Endothelial cell of umbilical vein (primary cell): Measurements from ENCODE around the gene SELENOO. TPM values are rescaled to one million over a fixed set of nuclear protein-coding genes. Genes with fewer than 3 reads are reported as not detected.

Experiments used
- BruUV-seq: library from RNA; stranded (reverse); fragments of 400-500 nt; replicated peaks from 2 replicates; lab custom pipeline; 2021; lab: Mats Ljungman, UMichigan
- CTCF ChIA-PET: fragments of 300-600, 350-600 bp; sonication (Branson Sonifier 250); formaldehyde crosslinking; loops from one replicate; lab custom pipeline; 2021; ENCODE audit warnings: antibody characterized with exemption, inconsistent platforms; lab: Charles Lee
- POLR2A ChIA-PET: fragments of 300-600, 350-600 bp; sonication (Branson Sonifier 250); formaldehyde crosslinking; loops from one replicate; lab custom pipeline; 2021; ENCODE audit warnings: antibody characterized with exemption, inconsistent platforms; lab: Charles Lee
- DNase-seq: peaks from one replicate; pipeline ENCODE4 v3.0.0-alpha.2; 2011; ENCODE audit warnings: low read depth, low spot score
- FAIRE-seq: peaks from 2 replicates; lab custom pipeline; 2011; peaks lifted over from hg19 to GRCh38; lab: Jason Lieb, UNC
- H2AFZ ChIP-seq: 2 replicates; pipeline ENCODE4 v1.6.0; 2012; ENCODE audit warnings: low read depth, low read length, control low read depth, inconsistent platforms
- H3K27ac ChIP-seq: 2 replicates; pipeline ENCODE4 v1.5.1; 2011; ENCODE audit warnings: low read depth, mild to moderate bottlenecking, control low read depth, low read length, moderate library complexity; ENCODE audit not compliant: insufficient read depth
- H3K27me3 ChIP-seq, 2 experiments: 2 replicates each; pipeline versions ENCODE4 v1.6.0 to v1.6.1; 2011; ENCODE audit warnings: low read length in 2 of 2, mixed read lengths in 1 of 2; ENCODE audit not compliant: control insufficient read depth in 2 of 2, insufficient read depth in 2 of 2
- H3K36me3 ChIP-seq, 2 experiments: 2 replicates in 1 of 2; 3 replicates in 1 of 2; pipeline ENCODE4 v1.5.1; 2011; ENCODE audit warnings: low read length in 2 of 2, mild to moderate bottlenecking in 1 of 2, moderate library complexity in 1 of 2; ENCODE audit not compliant: control insufficient read depth in 2 of 2, insufficient read depth in 2 of 2; ENCODE audit errors: extremely low read depth in 1 of 2
- H3K4me1 ChIP-seq: 3 replicates; pipeline ENCODE4 v1.5.1; 2011; ENCODE audit warnings: mild to moderate bottlenecking, low read length; ENCODE audit not compliant: control insufficient read depth, insufficient read depth; ENCODE audit errors: extremely low read depth
- H3K4me2 ChIP-seq: 2 replicates; pipeline ENCODE4 v1.6.1; 2011; ENCODE audit warnings: low read length, control low read depth, mixed read lengths; ENCODE audit not compliant: insufficient read depth
- H3K4me3 ChIP-seq, 3 experiments: fragments of 200-600 bp in 1 of 3; sonication (generic), shearing (Covaris generic) in 1 of 3; replicated peaks in 1 of 3; 2 replicates each; pipeline ENCODE4 v1.5.1; 2011 to 2016; ENCODE audit warnings: control low read depth in 3 of 3, low read length in 3 of 3, mild to moderate bottlenecking in 2 of 3, inconsistent platforms in 1 of 3, low read depth in 1 of 3, moderate library complexity in 1 of 3; ENCODE audit not compliant: insufficient read depth in 1 of 3
- H3K79me2 ChIP-seq: 2 replicates; pipeline ENCODE4 v1.6.0; 2012; ENCODE audit warnings: low read length, inconsistent platforms; ENCODE audit not compliant: control insufficient read depth, insufficient read depth
- H3K9ac ChIP-seq: replicated peaks from 2 replicates; pipeline ENCODE3; 2011; ENCODE audit warnings: low read length, control low read depth; ENCODE audit not compliant: insufficient read depth; ENCODE audit errors: extremely low read depth
- H3K9me1 ChIP-seq: replicated peaks from 3 replicates; pipeline ENCODE4 v1.6.0; 2011; ENCODE audit warnings: mild to moderate bottlenecking, low read length; ENCODE audit not compliant: control insufficient read depth, insufficient read depth; ENCODE audit errors: extremely low read depth
- H3K9me3 ChIP-seq: replicated peaks from 2 replicates; pipeline ENCODE4 v1.5.1; 2012; ENCODE audit warnings: low read length, inconsistent platforms; ENCODE audit not compliant: control insufficient read depth, insufficient read depth
- H4K20me1 ChIP-seq: replicated peaks from 2 replicates; pipeline ENCODE3; 2011; ENCODE audit warnings: mild to moderate bottlenecking, low read length; ENCODE audit not compliant: control insufficient read depth, insufficient read depth; ENCODE audit errors: extremely low read depth
- EZH2 ChIP-seq: IDR thresholded peaks from 2 replicates; pipeline ENCODE4 v1.6.1; 2012; ENCODE audit warnings: borderline replicate concordance, low read depth, mild to moderate bottlenecking, moderate library complexity, low read length, inconsistent platforms; ENCODE audit not compliant: severe bottlenecking
- FOS ChIP-seq: IDR thresholded peaks from 2 replicates; pipeline ENCODE4 v1.6.1; 2011; ENCODE audit warnings: mild to moderate bottlenecking, low read length, moderate library complexity, borderline replicate concordance; ENCODE audit not compliant: insufficient read depth
- GATA2 ChIP-seq: IDR thresholded peaks from 2 replicates; pipeline ENCODE4 v1.7.0; 2011; ENCODE audit warnings: low read depth, mild to moderate bottlenecking, moderate library complexity, mixed read lengths, low read length; ENCODE audit not compliant: insufficient read length, insufficient read depth
- JUN ChIP-seq: IDR thresholded peaks from 2 replicates; pipeline ENCODE4 v1.6.1; 2011; ENCODE audit warnings: borderline replicate concordance, low read depth; ENCODE audit not compliant: insufficient read length, insufficient read depth
- MYC ChIP-seq: IDR thresholded peaks from one replicate; pipeline ENCODE4 v1.6.1; 2011; ENCODE audit warnings: mild to moderate bottlenecking, low read depth, low read length
- POLR2A ChIP-seq: IDR thresholded peaks from 2 replicates; pipeline ENCODE4 v1.6.1; 2012; ENCODE audit warnings: low read depth, mild to moderate bottlenecking, control low read depth, low read length
- POLR2AphosphoS5 ChIP-seq: IDR thresholded peaks from 2 replicates; pipeline ENCODE4 v1.6.1; 2012; ENCODE audit warnings: low read depth, mild to moderate bottlenecking, control low read depth, low read length, moderate library complexity; ENCODE audit not compliant: insufficient read depth
- dilution Hi-C: fragments of 300-500 bp; cut with MboI; formaldehyde crosslinking; loops from one replicate; pipeline ENCODE4 v1.15.0; 2019; ENCODE audit warnings: low sequenced_read_pairs; ENCODE audit not compliant: extremely low pct_ligation_motif_present
- intact Hi-C: fragments of 100-400 bp; cut with micrococcal nuclease; formaldehyde crosslinking; loops from one replicate; pipeline ENCODE4 v1.10.0; 2022
- polyA plus RNA-seq, 4 experiments: library from polyadenylated mRNA; depleted of rRNA in 3 of 4; stranded (reverse) in 3 of 4; unstranded in 1 of 4; fragments of >200 nt; gene quantifications; 2 replicates each; pipeline versions ENCODE4 v1.2.1 to v1.2.3, GENCODE V29; 2011 to 2012; ENCODE audit warnings: missing spikeins in 1 of 4
- total RNA-seq: library from RNA; stranded (reverse); gene quantifications from 2 replicates; pipeline ENCODE4 v1.2.3, GENCODE V29; 2021
- TF ChIP-seq, protein P1 (sequence below), 2 donors: IDR thresholded peaks; 1 replicate in 1 of 2; 2 replicates in 1 of 2; pipeline ENCODE4 v1.5.1; 2011; ENCODE audit warnings: low read length in 2 of 2, mild to moderate bottlenecking in 2 of 2, moderate library complexity in 2 of 2, control low read depth in 1 of 2, inconsistent platforms in 1 of 2, low read depth in 1 of 2; ENCODE audit not compliant: insufficient read depth in 1 of 2; ENCODE audit errors: extremely low read depth in 1 of 2
- TF ChIP-seq, protein P2 (sequence below): IDR thresholded peaks from 2 replicates; pipeline ENCODE4 v1.6.1; 2011; ENCODE audit not compliant: insufficient read depth, insufficient read length

The SELENOO gene
- total and polyA plus RNA-seq, 2 donors (not counting 3 experiments of a cell fraction or from before 2014, with no cell fraction given), result 24.1 to 37.5 TPM

- ChIA-PET CTCF (interaction anchor here (1.0 to 1.7 kb wide), 3 partner anchors 14 to 292 kb away, joined by 3 to 6 read pairs (median 4); no protein-coding TSS in a partner anchor), POLR2A (no interaction called here)
- H3K4me3 ChIP-seq, result no peak overlapping the region
- no peaks in the 10 kb centered on the region for H3K79me2 ChIP-seq
- no peaks in the 10 kb centered on the region for H3K4me1 ChIP-seq
- no peak overlapping the region for H3K27ac ChIP-seq
- no peaks in the 10 kb centered on the region for H3K9me1 ChIP-seq
- H4K20me1 ChIP-seq, result no peaks in the 10 kb centered on the region
- no peaks in the 10 kb centered on the region for H3K27me3 ChIP-seq
- no TSS peak for BruUV-seq
- FAIRE-seq (no peak), DNase-seq (no peak)
- dilution Hi-C loops (no loop called here), intact Hi-C loops (no loop called here)
- TF ChIP-seq, protein P1, sequence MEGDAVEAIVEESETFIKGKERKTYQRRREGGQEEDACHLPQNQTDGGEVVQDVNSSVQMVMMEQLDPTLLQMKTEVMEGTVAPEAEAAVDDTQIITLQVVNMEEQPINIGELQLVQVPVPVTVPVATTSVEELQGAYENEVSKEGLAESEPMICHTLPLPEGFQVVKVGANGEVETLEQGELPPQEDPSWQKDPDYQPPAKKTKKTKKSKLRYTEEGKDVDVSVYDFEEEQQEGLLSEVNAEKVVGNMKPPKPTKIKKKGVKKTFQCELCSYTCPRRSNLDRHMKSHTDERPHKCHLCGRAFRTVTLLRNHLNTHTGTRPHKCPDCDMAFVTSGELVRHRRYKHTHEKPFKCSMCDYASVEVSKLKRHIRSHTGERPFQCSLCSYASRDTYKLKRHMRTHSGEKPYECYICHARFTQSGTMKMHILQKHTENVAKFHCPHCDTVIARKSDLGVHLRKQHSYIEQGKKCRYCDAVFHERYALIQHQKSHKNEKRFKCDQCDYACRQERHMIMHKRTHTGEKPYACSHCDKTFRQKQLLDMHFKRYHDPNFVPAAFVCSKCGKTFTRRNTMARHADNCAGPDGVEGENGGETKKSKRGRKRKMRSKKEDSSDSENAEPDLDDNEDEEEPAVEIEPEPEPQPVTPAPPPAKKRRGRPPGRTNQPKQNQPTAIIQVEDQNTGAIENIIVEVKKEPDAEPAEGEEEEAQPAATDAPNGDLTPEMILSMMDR (IDR thresholded peaks at IDR 0.05; ENCODE audit: extremely low read depth in 1 of 2, insufficient read depth in 1 of 2, low read depth in 1 of 2, low read length in 2 of 2), result no peak
- TF ChIP-seq, protein P2, sequence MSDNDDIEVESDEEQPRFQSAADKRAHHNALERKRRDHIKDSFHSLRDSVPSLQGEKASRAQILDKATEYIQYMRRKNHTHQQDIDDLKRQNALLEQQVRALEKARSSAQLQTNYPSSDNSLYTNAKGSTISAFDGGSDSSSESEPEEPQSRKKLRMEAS, result no peak
- TF ChIP-seq POLR2A (no peak), POLR2AphosphoS5 (no peak), JUN (no peak), GATA2 (no peak), EZH2 (no peak), MYC (no peak), FOS (no peak)
- H3K9ac ChIP-seq, result no peak overlapping the region
- H2AFZ ChIP-seq, result no peak overlapping the region
- no peak overlapping the region for H3K4me2 ChIP-seq
- H3K36me3 ChIP-seq, result peaks cover 13 to 59% of the 10 kb centered on the region in 2 experiments
- H3K9me3 ChIP-seq, result no peaks in the 10 kb centered on the region
Observed at GRCh38 chr22:50222508-50222907, 21.7 kb downstream of the SELENOO start.
